ENCODE measurements around the gene ATXN3L.

The ATXN3L gene

GRCh38 chrX:13345037-13345436, 25.2 kb upstream of the ATXN3L start:
- TF ChIP-seq CTCF (IDR thresholded peaks at IDR 0.05): no peak
- no peak overlapping the region for H3K4me3 ChIP-seq (ENCODE audit: low read depth, low read length)
- H3K9ac ChIP-seq: no peak overlapping the region
- H3K4me2 ChIP-seq (ENCODE audit: low read length): no peak overlapping the region
- H3K27me3 ChIP-seq (ENCODE audit: control insufficient read depth, insufficient read depth, low read length): no peaks in the 10 kb centered on the region
- H3K36me3 ChIP-seq (ENCODE audit: control insufficient read depth, insufficient read depth, low read length): no peaks in the 10 kb centered on the region
- H3K4me1 ChIP-seq: no peaks in the 10 kb centered on the region
- no peaks in the 10 kb centered on the region for H3K79me2 ChIP-seq
- no peak overlapping the region for H3K27ac ChIP-seq
- H2AFZ ChIP-seq: no peak overlapping the region
- no peaks in the 10 kb centered on the region for H3K9me3 ChIP-seq (ENCODE audit: control insufficient read depth, low read length)

GRCh38 chrX:13341491-13342101, 21.7 kb upstream of the ATXN3L start:
- H3K27me3 ChIP-seq (ENCODE audit: control insufficient read depth, insufficient read depth, low read length): no peaks in the 10 kb centered on the region
- H3K4me3 ChIP-seq (ENCODE audit: low read depth, low read length): no peak overlapping the region
- H3K9me3 ChIP-seq (ENCODE audit: control insufficient read depth, low read length): no peaks in the 10 kb centered on the region
- no peaks in the 10 kb centered on the region for H3K4me1 ChIP-seq
- H3K9ac ChIP-seq: no peak overlapping the region
- no peaks in the 10 kb centered on the region for H3K36me3 ChIP-seq (ENCODE audit: control insufficient read depth, insufficient read depth, low read length)
- no peaks in the 10 kb centered on the region for H3K79me2 ChIP-seq
- no peak overlapping the region for H3K4me2 ChIP-seq (ENCODE audit: low read length)
- no peak overlapping the region for H3K27ac ChIP-seq
- H2AFZ ChIP-seq: no peak overlapping the region
- no peak for TF ChIP-seq CTCF (IDR thresholded peaks at IDR 0.05)

- no peaks in the 10 kb centered on the region for H3K9me3 ChIP-seq (ENCODE audit: control insufficient read depth, low read length)
- no peaks in the 10 kb centered on the region for H3K4me1 ChIP-seq
- no peak overlapping the region for H3K27ac ChIP-seq
- no peak overlapping the region for H2AFZ ChIP-seq
- no peak overlapping the region for H3K4me2 ChIP-seq (ENCODE audit: low read length)
- no peaks in the 10 kb centered on the region for H3K27me3 ChIP-seq (ENCODE audit: control insufficient read depth, insufficient read depth, low read length)
- no peak overlapping the region for H3K4me3 ChIP-seq (ENCODE audit: low read depth, low read length)
- no peaks in the 10 kb centered on the region for H3K36me3 ChIP-seq (ENCODE audit: control insufficient read depth, insufficient read depth, low read length)
- no peak for TF ChIP-seq CTCF (IDR thresholded peaks at IDR 0.05)
- no peak overlapping the region for H3K9ac ChIP-seq
- H3K79me2 ChIP-seq: no peaks in the 10 kb centered on the region
Measured at GRCh38 chrX:13340182-13340791, 20.4 kb upstream of the ATXN3L start.

- no peaks in the 10 kb centered on the region for H3K36me3 ChIP-seq (ENCODE audit: control insufficient read depth, insufficient read depth, low read length)
- no peak overlapping the region for H3K9ac ChIP-seq
- H3K27me3 ChIP-seq (ENCODE audit: control insufficient read depth, insufficient read depth, low read length): no peaks in the 10 kb centered on the region
- H2AFZ ChIP-seq: no peak overlapping the region
- H3K9me3 ChIP-seq (ENCODE audit: control insufficient read depth, low read length): no peaks in the 10 kb centered on the region
- H3K79me2 ChIP-seq: no peaks in the 10 kb centered on the region
- no peaks in the 10 kb centered on the region for H3K4me1 ChIP-seq
- H3K27ac ChIP-seq: no peak overlapping the region
- no peak overlapping the region for H3K4me3 ChIP-seq (ENCODE audit: low read depth, low read length)
- H3K4me2 ChIP-seq (ENCODE audit: low read length): no peak overlapping the region
- no peak for TF ChIP-seq CTCF (IDR thresholded peaks at IDR 0.05)
Measured at GRCh38 chrX:13339607-13340006, 19.8 kb upstream of the ATXN3L start.

GRCh38 chrX:13338996-13339515, 19.2 kb upstream of the ATXN3L start:
- Histone ChIP-seq H3K9ac (no peak overlapping the region), H3K9me3 (ENCODE audit: control insufficient read depth, low read length) (no peaks in the 10 kb centered on the region), H3K27me3 (ENCODE audit: control insufficient read depth, insufficient read depth, low read length) (no peaks in the 10 kb centered on the region), H3K36me3 (ENCODE audit: control insufficient read depth, insufficient read depth, low read length) (no peaks in the 10 kb centered on the region), H3K4me1 (no peaks in the 10 kb centered on the region), H3K4me3 (ENCODE audit: low read depth, low read length) (no peak overlapping the region), H3K4me2 (ENCODE audit: low read length) (no peak overlapping the region), H3K79me2 (no peaks in the 10 kb centered on the region), H2AFZ (no peak overlapping the region), H3K27ac (no peak overlapping the region)
- TF ChIP-seq CTCF (IDR thresholded peaks at IDR 0.05): no peak
